ENCODE data around the gene USP3. TPM values are rescaled to one million over a fixed set of nuclear protein-coding genes. Genes with fewer than 3 reads are reported as not detected.

USP3 gene
- total and polyA plus RNA-seq, 2 of the 13 experiments (the other 11 are each of a cell fraction or from before 2014, with no cell fraction given) = 14.3 to 61.2 TPM

DNA sequence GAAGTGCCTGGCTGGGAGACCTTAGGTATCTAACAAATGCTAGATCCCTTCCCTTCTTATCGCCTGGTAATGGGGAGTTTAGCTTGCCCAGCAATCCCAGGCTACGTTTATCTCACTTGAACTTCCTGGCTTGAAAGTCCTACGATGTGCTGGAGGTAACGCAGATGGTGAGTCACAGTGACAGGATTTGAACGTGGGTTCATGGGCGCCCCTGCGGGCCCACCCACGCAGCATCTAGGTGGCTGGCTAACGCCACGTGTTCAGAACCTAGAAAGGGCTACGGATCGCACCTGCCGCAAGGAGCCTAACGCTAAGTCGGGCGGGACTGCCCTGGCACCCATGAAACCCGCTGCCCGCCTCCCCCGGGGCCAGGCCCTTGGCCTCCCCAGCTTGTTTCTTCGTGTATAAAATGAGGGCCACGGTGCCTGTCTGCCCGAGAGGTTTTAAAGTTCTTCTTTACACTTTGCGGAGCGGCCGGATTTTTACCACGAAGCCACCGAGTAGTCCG lies 600 bp upstream of the USP3 start (continued):
- TF ChIP-seq TBP (CRISPR knock-in tag; IDR thresholded peaks at IDR 0.05) (no peak), ZNF143 (CRISPR knock-in tag; IDR thresholded peaks at IDR 0.05) (no peak), MTF2 (CRISPR knock-in tag; IDR thresholded peaks at IDR 0.05; ENCODE audit: borderline replicate concordance) (no peak), SOX13 (IDR thresholded peaks at IDR 0.05) (no peak), SOX13 (CRISPR knock-in tag; conservative IDR thresholded peaks at IDR 0.05 in 1 of 2, IDR thresholded peaks at IDR 0.05 in 1 of 2) (no peak), GATAD1 (CRISPR knock-in tag; IDR thresholded peaks at IDR 0.05) (no peak), ATRX (CRISPR knock-in tag; IDR thresholded peaks at IDR 0.05; ENCODE audit: borderline replicate concordance) (no peak), ZFY (CRISPR knock-in tag; IDR thresholded peaks at IDR 0.05) (no peak), ZBTB3 (CRISPR knock-in tag; IDR thresholded peaks at IDR 0.05; ENCODE audit: borderline replicate concordance, low read depth) (no peak), ZNF12 (CRISPR knock-in tag; IDR thresholded peaks at IDR 0.05) (no peak; the same call in 1 of the 2 replicates), ZNF607 (CRISPR knock-in tag; IDR thresholded peaks at IDR 0.05; ENCODE audit: borderline replicate concordance) (no peak), SRF (IDR thresholded peaks at IDR 0.05; ENCODE audit: low read depth, low read length) (no peak), BRD4 (CRISPR knock-in tag; IDR thresholded peaks at IDR 0.05) (no peak), SRSF9 (IDR thresholded peaks at IDR 0.05; ENCODE audit: borderline replicate concordance, insufficient read depth, low read depth, low read length, poor library complexity, severe bottlenecking) (no peak), ZFAT (CRISPR knock-in tag; conservative IDR thresholded peaks at IDR 0.05) (no peak), ZNF564 (CRISPR knock-in tag; IDR thresholded peaks at IDR 0.05) (no peak), ZNF781 (CRISPR knock-in tag; IDR thresholded peaks at IDR 0.05; ENCODE audit: borderline replicate concordance, not compliant biosample characterization) (no peak), ETV6 (CRISPR knock-in tag; conservative IDR thresholded peaks at IDR 0.05) (no peak), ZNF782 (CRISPR knock-in tag; IDR thresholded peaks at IDR 0.05; ENCODE audit: borderline replicate concordance) (no peak; the same call in 1 of the 2 replicates), ZNF772 (CRISPR knock-in tag; IDR thresholded peaks at IDR 0.05) (no peak), SIX4 (CRISPR knock-in tag; IDR thresholded peaks at IDR 0.05) (no peak)
- TF ChIP-seq, protein P1, sequence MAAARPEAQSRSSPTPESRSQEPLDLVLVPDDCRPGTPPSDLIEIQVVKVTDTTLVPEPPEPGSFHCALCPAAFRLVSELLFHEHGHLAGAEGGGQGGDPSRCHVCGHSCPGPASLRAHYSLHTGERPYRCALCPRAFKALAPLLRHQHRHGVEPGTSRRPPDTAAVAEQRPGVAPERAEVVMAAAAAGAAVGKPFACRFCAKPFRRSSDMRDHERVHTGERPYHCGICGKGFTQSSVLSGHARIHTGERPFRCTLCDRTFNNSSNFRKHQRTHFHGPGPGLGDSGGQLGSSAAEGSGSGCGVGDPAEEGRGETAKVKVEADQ (CRISPR knock-in tag; IDR thresholded peaks at IDR 0.05; ENCODE audit: borderline replicate concordance) = no peak
- TF ChIP-seq, protein P2, sequence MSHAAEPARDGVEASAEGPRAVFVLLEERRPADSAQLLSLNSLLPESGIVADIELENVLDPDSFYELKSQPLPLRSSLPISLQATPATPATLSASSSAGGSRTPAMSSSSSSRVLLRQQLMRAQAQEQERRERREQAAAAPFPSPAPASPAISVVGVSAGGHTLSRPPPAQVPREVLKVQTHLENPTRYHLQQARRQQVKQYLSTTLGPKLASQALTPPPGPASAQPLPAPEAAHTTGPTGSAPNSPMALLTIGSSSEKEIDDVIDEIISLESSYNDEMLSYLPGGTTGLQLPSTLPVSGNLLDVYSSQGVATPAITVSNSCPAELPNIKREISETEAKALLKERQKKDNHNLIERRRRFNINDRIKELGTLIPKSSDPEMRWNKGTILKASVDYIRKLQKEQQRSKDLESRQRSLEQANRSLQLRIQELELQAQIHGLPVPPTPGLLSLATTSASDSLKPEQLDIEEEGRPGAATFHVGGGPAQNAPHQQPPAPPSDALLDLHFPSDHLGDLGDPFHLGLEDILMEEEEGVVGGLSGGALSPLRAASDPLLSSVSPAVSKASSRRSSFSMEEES (CRISPR knock-in tag; IDR thresholded peaks at IDR 0.05) = no peak
- TF ChIP-seq, protein P3, sequence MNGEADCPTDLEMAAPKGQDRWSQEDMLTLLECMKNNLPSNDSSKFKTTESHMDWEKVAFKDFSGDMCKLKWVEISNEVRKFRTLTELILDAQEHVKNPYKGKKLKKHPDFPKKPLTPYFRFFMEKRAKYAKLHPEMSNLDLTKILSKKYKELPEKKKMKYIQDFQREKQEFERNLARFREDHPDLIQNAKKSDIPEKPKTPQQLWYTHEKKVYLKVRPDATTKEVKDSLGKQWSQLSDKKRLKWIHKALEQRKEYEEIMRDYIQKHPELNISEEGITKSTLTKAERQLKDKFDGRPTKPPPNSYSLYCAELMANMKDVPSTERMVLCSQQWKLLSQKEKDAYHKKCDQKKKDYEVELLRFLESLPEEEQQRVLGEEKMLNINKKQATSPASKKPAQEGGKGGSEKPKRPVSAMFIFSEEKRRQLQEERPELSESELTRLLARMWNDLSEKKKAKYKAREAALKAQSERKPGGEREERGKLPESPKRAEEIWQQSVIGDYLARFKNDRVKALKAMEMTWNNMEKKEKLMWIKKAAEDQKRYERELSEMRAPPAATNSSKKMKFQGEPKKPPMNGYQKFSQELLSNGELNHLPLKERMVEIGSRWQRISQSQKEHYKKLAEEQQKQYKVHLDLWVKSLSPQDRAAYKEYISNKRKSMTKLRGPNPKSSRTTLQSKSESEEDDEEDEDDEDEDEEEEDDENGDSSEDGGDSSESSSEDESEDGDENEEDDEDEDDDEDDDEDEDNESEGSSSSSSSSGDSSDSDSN (CRISPR knock-in tag; IDR thresholded peaks at IDR 0.05) = peak; percentile 32; the same call in 1 of the 2 replicates

Data from HepG2 (cell line).